ENCODE data around the gene PRELID3B.

PRELID3B gene

DNA sequence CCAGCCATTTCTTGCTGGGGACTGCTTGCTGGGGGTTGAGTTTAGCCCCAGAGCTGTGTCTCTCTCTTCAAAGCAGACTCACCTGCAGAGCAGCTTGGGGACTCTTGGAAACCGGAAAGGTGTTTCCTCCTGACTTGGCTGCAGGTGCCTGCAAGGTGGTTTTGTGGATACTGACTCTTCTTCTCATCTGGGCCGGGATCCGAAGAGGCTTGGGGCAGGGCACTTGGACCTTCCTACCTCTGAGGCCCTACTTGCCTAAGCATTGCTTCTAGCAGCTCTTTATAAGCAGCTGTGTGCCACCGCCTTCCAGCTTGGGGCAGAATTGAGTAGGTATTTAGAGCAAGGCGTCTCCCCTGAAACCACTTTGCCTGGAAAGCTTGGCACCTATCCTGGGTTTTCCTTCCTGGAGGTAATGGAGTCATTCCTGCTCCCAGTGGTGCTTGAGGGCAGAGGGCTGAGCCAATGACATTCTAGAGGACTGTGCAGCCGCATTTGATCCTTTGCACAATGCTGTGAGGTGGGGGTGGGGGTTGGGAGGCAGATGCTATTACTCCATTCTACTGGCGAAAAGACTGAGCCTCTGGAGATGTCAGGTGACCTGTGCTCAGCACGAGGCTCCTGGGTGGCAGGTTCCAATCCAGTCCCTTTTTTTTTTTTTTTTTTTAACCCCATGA is 32.1 kb downstream of the PRELID3B start:
- Histone ChIP-seq H2AFZ (ENCODE audit: low read depth, low read length) (no peak overlapping the region), H3K4me2 (ENCODE audit: low read length, poor library complexity, severe bottlenecking) (no peak overlapping the region), H3K36me3 (ENCODE audit: control insufficient read depth in 1 of 2, insufficient read depth in 2 of 2, low read depth in 1 of 2, low read length in 2 of 2) (no peaks in the 10 kb centered on the region), H3K79me1 (replicated peaks; ENCODE audit: low read length, poor library complexity, severe bottlenecking) (peaks cover 9% of the 10 kb centered on the region), H3K27me3 (ENCODE audit: control insufficient read depth in 1 of 2, insufficient read depth in 1 of 2, low read length in 2 of 2) (no peaks in the 10 kb centered on the region), H3K27ac (ENCODE audit: low read length, poor library complexity, severe bottlenecking) (peak overlapping the region; percentile 84), H2BK120ac (ENCODE audit: low read depth, low read length) (peak overlapping the region; percentile 51), H2AK5ac (ENCODE audit: low read length, severe bottlenecking) (peak overlapping the region; percentile 81), H3K4ac (ENCODE audit: low read depth in 1 of 2, low read length in 2 of 2) (peak overlapping the region in 1 of 2 experiments; percentile 81), H4K91ac (ENCODE audit: low read length) (peak overlapping the region; percentile 41), H4K8ac (ENCODE audit: low read length) (peak overlapping the region; percentile 21), H3K23ac (ENCODE audit: low read length in 2 of 2) (no peak overlapping the region), H3K4me3 (ENCODE audit: insufficient read depth in 1 of 2, low read depth in 1 of 2, low read length in 2 of 2) (no peak overlapping the region), H3K18ac (ENCODE audit: low read depth in 1 of 2, low read length in 2 of 2) (peak overlapping the region; percentile 13 to 23), H3K4me1 (ENCODE audit: control insufficient read depth, insufficient read depth, low read depth, low read length) (peaks cover 44% of the 10 kb centered on the region), H3K9me3 (ENCODE audit: control insufficient read depth, low read length) (no peaks in the 10 kb centered on the region), H2BK15ac (ENCODE audit: low read depth, poor library complexity, severe bottlenecking) (no peak overlapping the region), H2BK5ac (ENCODE audit: low read depth, low read length, poor library complexity, severe bottlenecking) (no peak overlapping the region), H3K9ac (ENCODE audit: low read length) (no peak overlapping the region), H3K14ac (ENCODE audit: low read length in 2 of 2) (peak overlapping the region in 1 of 2 experiments; percentile 31), H2BK12ac (ENCODE audit: low read length in 2 of 2) (peak overlapping the region; percentile 29 to 96)
- WGBS = 89% methylated on average over 8 of the region's 8 CpGs
- DNase-seq = no peak

DNA sequence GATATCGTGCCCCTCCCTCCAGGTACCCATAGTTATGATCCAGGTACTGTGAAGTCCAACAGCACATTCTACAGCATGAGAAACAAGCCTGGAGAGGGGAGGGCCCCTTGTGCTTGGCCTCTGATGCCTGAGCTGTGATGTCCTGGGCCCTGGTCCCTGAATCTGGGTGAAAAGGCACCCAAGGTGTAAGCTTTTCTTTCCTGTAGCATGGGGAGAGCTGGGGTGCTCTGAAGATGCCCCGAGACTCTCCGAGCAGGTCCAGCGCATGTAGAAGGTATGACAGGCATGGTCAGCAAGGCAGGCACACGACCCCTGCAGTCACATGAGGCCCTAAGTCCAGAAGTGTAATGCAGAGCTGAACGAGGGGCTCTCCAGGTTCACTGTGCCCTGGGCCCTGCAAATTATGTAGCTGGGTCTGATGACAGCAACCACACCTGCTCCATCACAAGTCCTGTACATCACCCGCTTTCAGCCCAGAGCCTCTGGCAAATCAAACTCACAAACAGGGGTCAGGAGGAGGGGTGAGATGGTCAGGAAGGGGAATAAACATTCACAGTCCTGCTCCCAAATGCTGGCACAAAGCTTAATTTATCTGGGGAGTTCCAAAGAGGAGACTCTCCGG is 33.8 kb downstream of the PRELID3B start:
- no peak overlapping the region for H3K4me2 ChIP-seq (ENCODE audit: low read length, poor library complexity, severe bottlenecking)
- H3K9me3 ChIP-seq (ENCODE audit: control insufficient read depth, low read length) = no peaks in the 10 kb centered on the region
- peak overlapping the region; percentile 76 for H2AK5ac ChIP-seq (ENCODE audit: low read length, severe bottlenecking)
- peak overlapping the region; percentile 26 for H2BK15ac ChIP-seq (ENCODE audit: low read depth, poor library complexity, severe bottlenecking)
- no peak for DNase-seq
- peaks cover 17% of the 10 kb centered on the region for H3K79me1 ChIP-seq (replicated peaks; ENCODE audit: low read length, poor library complexity, severe bottlenecking)
- peak overlapping the region; percentile 12 for H4K8ac ChIP-seq (ENCODE audit: low read length)
- no peaks in the 10 kb centered on the region for H3K27me3 ChIP-seq (ENCODE audit: control insufficient read depth in 1 of 2, insufficient read depth in 1 of 2, low read length in 2 of 2)
- peaks cover 4 to 14% of the 10 kb centered on the region in 2 experiments for H3K36me3 ChIP-seq (ENCODE audit: control insufficient read depth in 1 of 2, insufficient read depth in 2 of 2, low read depth in 1 of 2, low read length in 2 of 2)
- H3K4ac ChIP-seq (ENCODE audit: low read depth in 1 of 2, low read length in 2 of 2) = peak overlapping the region in 1 of 2 experiments; percentile 59
- peak overlapping the region in 1 of 2 experiments; percentile 47 for H2BK12ac ChIP-seq (ENCODE audit: low read length in 2 of 2)
- H3K18ac ChIP-seq (ENCODE audit: low read depth in 1 of 2, low read length in 2 of 2) = peak overlapping the region in 1 of 2 experiments; percentile 9
- peak overlapping the region in 1 of 2 experiments; percentile 38 for H3K23ac ChIP-seq (ENCODE audit: low read length in 2 of 2)
- no peak overlapping the region for H2BK120ac ChIP-seq (ENCODE audit: low read depth, low read length)
- H3K27ac ChIP-seq (ENCODE audit: low read length, poor library complexity, severe bottlenecking) = no peak overlapping the region
- 80% methylated on average over 7 of the region's 8 CpGs for WGBS
- no peak overlapping the region for H2BK5ac ChIP-seq (ENCODE audit: low read depth, low read length, poor library complexity, severe bottlenecking)
- H2AFZ ChIP-seq (ENCODE audit: low read depth, low read length) = no peak overlapping the region
- no peak overlapping the region for H3K9ac ChIP-seq (ENCODE audit: low read length)
- no peak overlapping the region for H3K14ac ChIP-seq (ENCODE audit: low read length in 2 of 2)
- no peak overlapping the region for H3K4me3 ChIP-seq (ENCODE audit: insufficient read depth in 1 of 2, low read depth in 1 of 2, low read length in 2 of 2)
- peaks cover 48% of the 10 kb centered on the region for H3K4me1 ChIP-seq (ENCODE audit: control insufficient read depth, insufficient read depth, low read depth, low read length)
- H4K91ac ChIP-seq (ENCODE audit: low read length) = no peak overlapping the region

DNA sequence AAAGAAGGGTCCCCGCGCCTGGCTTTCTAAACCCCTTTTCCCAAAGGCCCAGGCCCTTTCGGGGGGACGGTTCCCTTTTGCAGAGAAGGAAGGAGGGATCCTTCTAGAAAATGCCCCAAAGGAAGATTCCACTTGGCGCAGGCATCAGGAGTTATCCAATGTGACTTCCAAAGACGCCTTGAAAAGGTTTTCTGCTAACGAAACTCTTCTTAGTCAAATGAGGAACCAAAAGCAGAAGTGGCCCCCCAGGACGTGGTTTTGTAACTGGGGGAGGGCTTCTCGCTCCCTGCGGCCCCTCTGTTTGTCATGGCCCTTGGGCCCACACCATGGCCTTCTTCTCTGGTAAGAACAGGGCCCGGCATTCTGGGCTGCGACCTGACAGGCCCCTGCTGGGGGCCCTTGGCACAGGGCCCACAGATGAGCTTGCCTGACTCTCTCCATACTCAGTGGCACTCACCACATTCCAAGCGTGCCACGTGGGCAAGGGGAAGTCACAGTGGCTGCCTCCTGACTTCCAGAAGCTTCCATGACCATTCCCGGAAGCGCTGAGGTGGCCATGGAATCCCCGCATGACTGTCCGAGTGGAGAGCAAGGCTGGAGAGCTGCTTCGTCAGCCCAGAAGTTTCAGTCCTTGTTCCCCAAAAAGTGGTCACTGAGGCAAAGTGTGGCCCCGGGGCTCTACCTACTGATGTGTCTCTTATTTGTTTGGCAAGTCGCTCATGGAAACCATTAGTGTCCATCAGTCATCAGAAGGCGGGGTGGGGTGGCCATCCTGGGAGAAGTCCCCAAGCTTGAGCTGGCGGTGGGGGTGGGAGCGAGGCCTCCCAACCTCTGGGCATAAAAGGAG is 34.7 kb downstream of the PRELID3B start:
- peaks cover 10 to 23% of the 10 kb centered on the region in 2 experiments for H3K36me3 ChIP-seq (ENCODE audit: control insufficient read depth in 1 of 2, insufficient read depth in 2 of 2, low read depth in 1 of 2, low read length in 2 of 2)
- H3K4me2 ChIP-seq (ENCODE audit: low read length, poor library complexity, severe bottlenecking) = peak overlapping the region; percentile 62
- H2BK15ac ChIP-seq (ENCODE audit: low read depth, poor library complexity, severe bottlenecking) = peak overlapping the region; percentile 85
- DNase-seq = no peak
- peak overlapping the region; percentile 85 for H4K8ac ChIP-seq (ENCODE audit: low read length)
- peak overlapping the region; percentile 20 to 63 for H3K18ac ChIP-seq (ENCODE audit: low read depth in 1 of 2, low read length in 2 of 2)
- WGBS = 92% methylated on average over 24 of the region's 24 CpGs
- H2BK5ac ChIP-seq (ENCODE audit: low read depth, low read length, poor library complexity, severe bottlenecking) = no peak overlapping the region
- peak overlapping the region; percentile 62 for H4K91ac ChIP-seq (ENCODE audit: low read length)
- H2BK12ac ChIP-seq (ENCODE audit: low read length in 2 of 2) = peak overlapping the region; percentile 22 to 38
- H3K79me1 ChIP-seq (replicated peaks; ENCODE audit: low read length, poor library complexity, severe bottlenecking) = peaks cover 26% of the 10 kb centered on the region
- peaks cover 48% of the 10 kb centered on the region for H3K4me1 ChIP-seq (ENCODE audit: control insufficient read depth, insufficient read depth, low read depth, low read length)
- H2AK5ac ChIP-seq (ENCODE audit: low read length, severe bottlenecking) = peak overlapping the region; percentile 76
- H3K14ac ChIP-seq (ENCODE audit: low read length in 2 of 2) = no peak overlapping the region
- H2BK120ac ChIP-seq (ENCODE audit: low read depth, low read length) = peak overlapping the region; percentile 83
- peak overlapping the region; percentile 43 to 44 for H3K4ac ChIP-seq (ENCODE audit: low read depth in 1 of 2, low read length in 2 of 2)
- peak overlapping the region in 1 of 2 experiments; percentile 91 for H3K4me3 ChIP-seq (ENCODE audit: insufficient read depth in 1 of 2, low read depth in 1 of 2, low read length in 2 of 2)
- H3K9ac ChIP-seq (ENCODE audit: low read length) = peak overlapping the region; percentile 93
- no peak overlapping the region for H3K27ac ChIP-seq (ENCODE audit: low read length, poor library complexity, severe bottlenecking)
- no peak overlapping the region for H3K23ac ChIP-seq (ENCODE audit: low read length in 2 of 2)
- H3K27me3 ChIP-seq (ENCODE audit: control insufficient read depth in 1 of 2, insufficient read depth in 1 of 2, low read length in 2 of 2) = no peaks in the 10 kb centered on the region
- H3K9me3 ChIP-seq (ENCODE audit: control insufficient read depth, low read length) = no peaks in the 10 kb centered on the region
- H2AFZ ChIP-seq (ENCODE audit: low read depth, low read length) = peak overlapping the region; percentile 55
